ENCODE data around the gene CADM1.

Gene CADM1

GRCh38 chr11:115317277-115318185 lies 186.7 kb downstream of the CADM1 start:
- no peak for DNase-seq (ENCODE audit: low spot score)

- DNase-seq (ENCODE audit: low spot score), result no peak
These were observed 187.5 kb downstream of the CADM1 start for GRCh38 chr11:115316696-115317095.

GRCh38 chr11:115314330-115314920 lies 189.8 kb downstream of the CADM1 start:
- DNase-seq (ENCODE audit: low spot score), result no peak

GRCh38 chr11:115313224-115313838 lies 190.9 kb downstream of the CADM1 start:
- DNase-seq (ENCODE audit: low spot score), result no peak

- DNase-seq (ENCODE audit: low spot score), result no peak
These were observed 192.3 kb downstream of the CADM1 start for GRCh38 chr11:115311949-115312348.

GRCh38 chr11:115306689-115307088 lies 197.5 kb downstream of the CADM1 start:
- DNase-seq (ENCODE audit: low spot score), result no peak

GRCh38 chr11:115304774-115305472 lies 199.3 kb downstream of the CADM1 start:
- no peak for DNase-seq (ENCODE audit: low spot score)

GRCh38 chr11:115303929-115304531 lies 200.2 kb downstream of the CADM1 start:
- no peak for DNase-seq (ENCODE audit: low spot score)

- DNase-seq (ENCODE audit: low spot score), result no peak
These were observed 201.1 kb downstream of the CADM1 start for GRCh38 chr11:115302946-115303703.

- DNase-seq (ENCODE audit: low spot score), result no peak
These were observed 203.4 kb downstream of the CADM1 start for GRCh38 chr11:115300660-115301428.

- no peak for DNase-seq (ENCODE audit: low spot score)
These were observed 205.8 kb downstream of the CADM1 start for GRCh38 chr11:115298300-115299012.

GRCh38 chr11:115297330-115297729 lies 206.9 kb downstream of the CADM1 start:
- DNase-seq (ENCODE audit: low spot score), result no peak

GRCh38 chr11:115291325-115291724 lies 212.9 kb downstream of the CADM1 start:
- DNase-seq (ENCODE audit: low spot score), result no peak

- no peak for DNase-seq (ENCODE audit: low spot score)
These were observed 213.3 kb downstream of the CADM1 start for GRCh38 chr11:115290893-115291292.

- no peak for DNase-seq (ENCODE audit: low spot score)
These were observed 213.7 kb downstream of the CADM1 start for GRCh38 chr11:115290479-115290878.

- no peak for DNase-seq (ENCODE audit: low spot score)
These were observed 216.9 kb downstream of the CADM1 start for GRCh38 chr11:115287266-115287665.

GRCh38 chr11:115286614-115287013 lies 217.6 kb downstream of the CADM1 start:
- DNase-seq (ENCODE audit: low spot score), result no peak

GRCh38 chr11:115284773-115285172 lies 219.4 kb downstream of the CADM1 start:
- DNase-seq (ENCODE audit: low spot score), result no peak

- no peak for DNase-seq (ENCODE audit: low spot score)
These were observed 221.3 kb downstream of the CADM1 start for GRCh38 chr11:115282923-115283322.

GRCh38 chr11:115280775-115281174 lies 223.4 kb downstream of the CADM1 start:
- no peak for DNase-seq (ENCODE audit: low spot score)

Data from CD4-positive, alpha-beta T cell treated with Interleukin-15 for 4 hours (primary cell).